ENCODE results near the gene MED27. TPM values are rescaled to one million over a fixed set of nuclear protein-coding genes. Genes with fewer than 3 reads are reported as not detected.

Gene MED27
- total RNA-seq, 1 experiment from 2014 or later, result 24.4 TPM

GRCh38 chr9:131891598-131891997 lies 188.1 kb downstream of the MED27 start:
- Histone ChIP-seq H3K36me3 (ENCODE audit: control insufficient read depth, insufficient read depth, low read length) (no peaks in the 10 kb centered on the region), H3K9me3 (ENCODE audit: control insufficient read depth, insufficient read depth, low read depth, low read length) (no peaks in the 10 kb centered on the region), H3K27ac (ENCODE audit: low read length) (no peak overlapping the region), H3K27me3 (ENCODE audit: control insufficient read depth, insufficient read depth, low read length) (no peaks in the 10 kb centered on the region), H3K4me1 (ENCODE audit: control insufficient read depth, insufficient read depth, low read length) (no peaks in the 10 kb centered on the region; the same call in 1 of the 2 replicates), H3K4me3 (ENCODE audit: low read depth in 2 of 2, low read length in 2 of 2) (no peak overlapping the region)
- in situ Hi-C loops (cut with HindIII; ENCODE audit: low pct_unique_long_range_greater_than_20kb, low sequenced_read_pairs) (no loop called here), intact Hi-C loops (cut with micrococcal nuclease; ENCODE audit: unreplicated experiment) (no loop called here)
- TF ChIP-seq CTCF (IDR thresholded peaks at IDR 0.05), result no peak
- TF ChIP-seq TCF7L2 (IDR thresholded peaks at IDR 0.05; ENCODE audit: low read depth, low read length), result no peak
- no peak for TF ChIP-seq POLR2AphosphoS5 (IDR thresholded peaks at IDR 0.05; ENCODE audit: low read depth, low read length)
- TF ChIP-seq SIN3A (IDR thresholded peaks at IDR 0.05; ENCODE audit: borderline replicate concordance, insufficient read depth, low read depth, low read length), result no peak
- TF ChIP-seq REST (IDR thresholded peaks at IDR 0.05; ENCODE audit: insufficient read depth in 1 of 2, low read depth in 2 of 2, low read length in 1 of 2), result no peak
- DNase-seq (ENCODE audit: low read depth, low spot score) (no peak), ATAC-seq (no peak)
- ChIA-PET POLR2A (no interaction called here), CTCF (no interaction called here)
- BruUV-seq (replicated peaks), result no TSS peak

GRCh38 chr9:131889437-131890251 lies 190.0 kb downstream of the MED27 start:
- no peaks in the 10 kb centered on the region; the same call in 1 of the 2 replicates for H3K4me1 ChIP-seq (ENCODE audit: control insufficient read depth, insufficient read depth, low read length)
- in situ Hi-C loops (cut with HindIII; ENCODE audit: low pct_unique_long_range_greater_than_20kb, low sequenced_read_pairs), result no loop called here
- CTCF ChIA-PET, result no interaction called here
- DNase-seq (ENCODE audit: low read depth, low spot score) (no peak), ATAC-seq (no peak)
- H3K27ac ChIP-seq (ENCODE audit: low read length), result no peak overlapping the region
- no peak overlapping the region for H3K4me3 ChIP-seq (ENCODE audit: low read depth in 2 of 2, low read length in 2 of 2)
- TF ChIP-seq POLR2AphosphoS5 (IDR thresholded peaks at IDR 0.05; ENCODE audit: low read depth, low read length) (no peak), CTCF (IDR thresholded peaks at IDR 0.05) (no peak), REST (IDR thresholded peaks at IDR 0.05; ENCODE audit: insufficient read depth in 1 of 2, low read depth in 2 of 2, low read length in 1 of 2) (no peak), TCF7L2 (IDR thresholded peaks at IDR 0.05; ENCODE audit: low read depth, low read length) (no peak), SIN3A (IDR thresholded peaks at IDR 0.05; ENCODE audit: borderline replicate concordance, insufficient read depth, low read depth, low read length) (no peak)
- intact Hi-C loops (cut with micrococcal nuclease; ENCODE audit: unreplicated experiment), result no loop called here
- no peaks in the 10 kb centered on the region for H3K9me3 ChIP-seq (ENCODE audit: control insufficient read depth, insufficient read depth, low read depth, low read length)
- H3K36me3 ChIP-seq (ENCODE audit: control insufficient read depth, insufficient read depth, low read length), result no peaks in the 10 kb centered on the region
- no peaks in the 10 kb centered on the region for H3K27me3 ChIP-seq (ENCODE audit: control insufficient read depth, insufficient read depth, low read length)
- POLR2A ChIA-PET, result no interaction called here
- no TSS peak for BruUV-seq (replicated peaks)

Measured in Panc1 (cell line).